ENCODE results near the gene SMIM11.
"Not testable (repeated sequence)": the region's sequence is repeated elsewhere in the genome, so short reads cannot be mapped to it uniquely, and the experiment has no call there.

The SMIM11 gene, protein sequence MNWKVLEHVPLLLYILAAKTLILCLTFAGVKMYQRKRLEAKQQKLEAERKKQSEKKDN

DNA sequence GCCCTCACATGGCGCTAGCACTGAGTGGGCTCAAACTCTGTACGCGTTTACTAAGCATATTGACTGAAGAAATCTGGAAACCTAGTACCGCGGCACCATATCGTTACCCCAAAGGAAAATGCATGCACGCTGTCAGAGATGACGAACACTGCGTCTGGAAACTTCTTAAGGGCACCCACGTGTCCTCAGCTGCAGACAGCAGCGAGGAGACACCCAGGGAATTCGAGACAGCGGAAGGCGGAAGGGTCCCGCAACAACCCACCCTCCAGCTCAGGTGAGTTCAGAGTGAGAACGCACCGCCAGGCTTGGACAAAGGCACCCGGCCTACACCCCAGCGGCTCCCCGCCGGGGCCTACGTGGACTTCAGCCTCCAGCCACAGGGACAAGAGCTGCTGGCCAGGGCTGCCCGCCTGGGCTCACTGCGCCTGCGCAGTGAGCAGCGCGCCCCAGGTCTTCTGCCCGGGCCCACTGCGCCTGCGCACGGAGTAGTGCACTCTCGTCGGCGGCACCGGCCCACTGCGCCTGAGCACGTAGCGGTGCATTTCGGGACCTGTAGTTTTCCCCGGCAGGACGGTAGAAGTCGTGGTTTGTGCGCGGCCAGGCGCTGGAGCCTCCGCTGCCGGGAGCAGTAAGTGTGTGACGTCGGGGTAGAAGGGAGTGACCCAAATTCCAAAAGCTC lies at the start of gene SMIM11:
Gene SMIM11, plus strand, starts transcription at position 568 of the 679 bp plus-strand sequence. CDS start 3,998 bp downstream, outside the sequence.
- DNase-seq = not testable (repeated sequence)

DNA sequence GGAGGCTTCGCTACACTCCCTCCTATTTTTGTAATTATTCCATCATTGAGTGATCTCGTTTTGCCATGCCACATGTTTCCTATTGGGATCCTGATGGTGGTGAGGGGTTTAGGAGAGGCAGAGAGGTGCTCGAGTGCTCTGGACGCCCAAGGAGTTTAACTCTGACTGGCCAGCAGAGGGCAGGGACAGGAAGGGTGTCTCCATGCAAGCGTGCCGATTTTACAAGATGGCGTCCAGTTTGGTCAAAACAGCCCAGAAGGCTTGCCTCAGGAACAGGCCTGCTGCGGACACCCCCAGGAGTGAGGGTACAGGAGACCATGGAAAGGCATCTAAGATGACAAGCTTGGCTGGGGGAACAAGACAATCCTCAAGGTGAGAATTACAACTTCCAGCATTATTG lies 45.3 kb upstream of the SMIM11 start:
- no peak for DNase-seq

DNA sequence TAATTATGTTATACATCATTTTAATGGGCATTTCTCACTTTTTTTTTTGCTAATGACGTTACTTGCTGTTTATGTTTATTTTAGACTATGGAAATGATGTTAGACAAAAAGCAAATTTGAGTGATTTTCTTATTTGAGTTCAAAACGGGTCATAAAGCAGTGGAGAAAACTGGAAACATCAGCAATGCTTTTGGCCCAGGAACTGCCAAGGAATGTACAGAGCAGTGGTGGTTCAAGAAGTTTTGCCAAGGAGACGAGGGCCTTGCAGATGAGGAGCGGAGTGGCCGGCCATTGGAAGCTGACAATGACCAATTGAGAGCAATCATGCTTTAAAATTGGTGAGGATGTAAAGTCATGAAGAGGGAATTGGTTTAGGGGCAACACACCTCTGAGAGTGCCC lies 43.6 kb upstream of the SMIM11 start:
- DNase-seq = no peak

DNA sequence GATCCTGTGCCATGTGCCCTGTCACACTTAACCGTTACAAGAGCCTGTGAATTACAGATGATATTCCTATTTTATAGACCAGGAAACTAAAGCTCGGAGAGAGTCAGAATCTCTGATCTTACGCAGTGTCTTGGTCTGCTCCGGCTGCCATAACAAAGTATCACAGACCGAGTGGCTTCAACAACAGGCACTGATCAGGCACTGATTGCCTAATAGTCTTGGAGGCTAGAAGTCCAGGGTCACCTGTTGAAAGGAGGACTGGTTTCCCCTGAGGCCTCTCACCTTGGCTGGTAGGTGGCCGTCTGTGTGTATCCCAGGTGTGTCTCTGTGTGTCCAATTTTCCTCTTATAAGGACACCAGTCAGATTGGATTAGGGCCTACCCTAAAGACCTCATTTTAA lies 43.0 kb upstream of the SMIM11 start:
- no peak for DNase-seq

DNA sequence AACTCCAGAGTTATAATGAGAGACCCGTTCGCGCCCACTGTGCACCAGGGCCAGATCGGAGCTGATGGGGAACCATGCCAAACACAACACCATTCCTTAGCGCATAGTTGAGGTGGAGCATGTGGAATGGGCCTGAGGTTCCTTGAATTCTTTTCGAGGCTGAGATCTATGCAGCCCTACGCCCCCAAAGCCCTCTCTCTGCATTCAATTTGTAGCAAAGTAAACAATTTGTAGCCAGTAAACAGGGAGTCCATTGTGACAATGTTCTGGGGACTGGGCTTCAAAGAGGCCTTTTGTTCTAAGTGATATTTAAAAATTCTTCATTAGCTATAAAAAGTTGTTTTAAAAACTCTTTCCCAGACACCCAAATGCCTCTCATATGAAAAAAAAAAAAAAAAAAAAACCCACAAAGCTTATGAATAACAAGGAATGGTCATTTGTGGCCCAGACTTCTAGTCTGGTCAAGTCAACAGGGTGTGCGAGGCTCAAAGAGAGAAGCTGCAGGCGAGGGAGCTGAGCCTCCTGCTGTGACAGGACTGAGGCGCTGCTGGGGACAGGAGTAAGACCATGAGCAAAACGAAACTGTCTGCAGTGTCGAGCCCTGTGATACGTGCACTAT lies 42.1 kb upstream of the SMIM11 start:
- no peak for DNase-seq

DNA sequence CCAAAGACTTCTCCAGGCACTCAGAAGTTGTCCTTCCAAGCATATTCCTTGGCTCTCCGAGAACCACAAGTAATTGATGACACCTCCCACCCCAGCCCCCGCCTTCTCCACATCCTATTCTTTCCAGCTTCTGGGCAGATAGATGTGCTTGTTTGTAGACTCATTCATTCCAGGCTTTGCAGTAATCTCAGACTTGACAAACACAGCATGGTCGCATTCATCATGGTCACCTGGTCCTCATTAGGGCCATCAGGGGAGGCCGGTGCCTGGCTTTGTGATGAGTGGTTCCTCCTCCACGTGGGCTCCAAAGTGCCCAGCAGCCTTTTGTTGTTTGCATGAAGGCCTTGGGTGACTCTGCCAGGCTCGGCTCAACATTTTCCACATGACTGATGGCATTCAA lies 40.0 kb upstream of the SMIM11 start:
- no peak for DNase-seq

DNA sequence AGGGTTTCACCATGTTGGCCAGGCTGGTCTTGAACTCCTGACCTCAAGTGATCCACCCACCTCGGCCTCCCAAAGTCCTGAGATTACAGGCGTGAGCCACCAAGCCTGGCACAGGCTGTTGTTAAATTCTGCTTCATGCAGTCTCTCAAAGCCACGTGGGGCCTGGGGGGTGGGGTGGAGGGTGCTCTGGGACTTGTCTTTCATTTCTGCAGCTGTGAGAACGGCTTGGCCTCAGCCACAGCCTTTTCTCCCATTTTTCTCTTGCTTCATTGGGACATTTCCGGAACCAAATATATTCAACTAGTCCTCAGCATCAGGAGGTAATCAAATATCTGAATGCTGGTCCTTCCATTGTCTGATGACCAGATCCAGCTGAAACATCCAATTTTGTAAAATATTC lies 39.1 kb upstream of the SMIM11 start:
- no peak for DNase-seq

DNA sequence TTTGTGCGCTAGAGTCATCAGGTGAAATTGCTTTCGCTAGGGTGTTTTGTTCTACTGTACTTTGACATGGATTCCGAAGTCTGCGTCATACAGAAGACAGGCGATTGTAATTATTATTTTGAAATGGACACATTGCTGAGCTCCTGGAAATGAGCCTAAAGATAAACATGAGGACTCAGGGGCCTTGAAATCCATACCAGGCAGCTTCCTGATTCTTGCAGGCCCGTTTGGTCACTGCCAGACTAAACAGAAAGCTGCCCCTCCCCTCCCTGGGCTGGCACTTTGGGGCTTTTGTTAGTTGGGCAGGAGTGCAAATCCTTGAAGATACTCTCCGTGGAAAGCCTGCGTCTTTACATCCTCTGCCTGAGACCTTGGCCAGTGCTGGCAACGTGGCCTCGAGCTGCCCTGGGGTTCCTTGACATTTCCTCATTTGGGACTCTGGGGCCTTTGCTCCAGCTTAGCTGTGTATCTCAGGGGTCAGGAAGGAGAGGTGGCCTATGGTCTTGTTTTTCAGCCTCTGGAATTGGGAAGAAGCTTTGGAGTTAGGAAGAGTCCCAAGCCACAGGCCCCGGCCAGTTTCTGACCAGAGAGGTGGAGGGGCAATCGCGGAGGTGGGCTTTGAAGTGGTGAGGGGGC lies 38.4 kb upstream of the SMIM11 start:
- DNase-seq = no peak

DNA sequence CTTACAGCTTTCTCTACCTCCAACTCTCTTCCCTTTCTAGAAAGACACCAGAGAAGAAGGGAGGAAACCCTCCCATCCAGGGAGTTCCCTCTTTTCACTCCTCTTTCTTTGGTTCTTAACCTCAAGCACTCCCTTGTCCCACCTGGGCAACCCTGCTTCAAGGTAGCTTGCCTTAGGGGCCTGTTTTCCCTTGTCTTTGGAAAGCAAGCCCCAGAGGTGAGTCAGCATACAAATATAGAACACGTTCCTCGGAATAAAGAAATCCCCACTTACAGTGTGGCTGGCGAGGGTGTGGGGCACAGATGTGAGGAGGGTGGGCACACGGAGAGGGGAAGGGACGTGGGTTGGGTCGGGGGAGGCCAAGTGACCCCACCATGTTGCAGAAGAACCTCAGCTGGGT lies 37.6 kb upstream of the SMIM11 start:
- DNase-seq = no peak

DNA sequence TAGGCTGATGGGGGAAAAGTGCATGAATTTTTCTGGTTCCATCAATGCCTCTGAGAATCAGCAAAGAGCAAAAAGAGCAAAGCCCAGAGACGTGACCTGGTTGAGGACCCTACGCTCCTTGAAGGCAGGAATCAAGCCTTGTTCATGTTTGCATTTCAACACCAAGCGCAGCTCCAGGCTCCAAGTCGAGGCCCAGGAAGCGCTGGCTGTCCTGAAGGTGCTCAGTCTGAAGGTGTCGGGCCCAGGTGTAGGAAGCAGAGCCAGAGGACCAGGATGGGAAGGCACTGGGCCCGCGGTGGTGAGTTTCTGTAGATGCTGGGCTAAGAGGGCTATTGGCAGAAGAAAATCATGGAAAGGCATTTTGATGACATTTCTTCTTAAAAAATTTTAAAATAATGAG lies 37.1 kb upstream of the SMIM11 start:
- no peak for DNase-seq

DNA sequence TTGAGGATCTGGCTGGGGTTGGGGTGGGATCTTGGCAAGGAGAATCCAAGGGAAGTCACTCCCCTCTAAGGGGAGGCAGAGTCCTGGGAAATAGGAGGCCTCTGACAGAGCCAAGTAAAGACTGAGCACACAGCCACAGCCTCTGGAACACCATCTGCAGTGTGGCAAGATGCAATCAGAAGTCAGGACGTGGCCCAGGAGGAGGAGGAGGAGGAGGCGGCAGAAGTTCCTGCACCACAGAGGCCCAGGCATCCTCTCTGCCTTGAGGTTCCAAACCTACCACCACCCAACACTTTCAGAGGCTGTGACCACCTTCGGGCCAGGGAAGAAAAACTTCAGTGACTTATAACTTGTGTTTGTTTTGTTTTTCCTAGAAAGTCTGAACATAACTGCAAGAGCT lies 35.2 kb upstream of the SMIM11 start:
- DNase-seq = no peak

DNA sequence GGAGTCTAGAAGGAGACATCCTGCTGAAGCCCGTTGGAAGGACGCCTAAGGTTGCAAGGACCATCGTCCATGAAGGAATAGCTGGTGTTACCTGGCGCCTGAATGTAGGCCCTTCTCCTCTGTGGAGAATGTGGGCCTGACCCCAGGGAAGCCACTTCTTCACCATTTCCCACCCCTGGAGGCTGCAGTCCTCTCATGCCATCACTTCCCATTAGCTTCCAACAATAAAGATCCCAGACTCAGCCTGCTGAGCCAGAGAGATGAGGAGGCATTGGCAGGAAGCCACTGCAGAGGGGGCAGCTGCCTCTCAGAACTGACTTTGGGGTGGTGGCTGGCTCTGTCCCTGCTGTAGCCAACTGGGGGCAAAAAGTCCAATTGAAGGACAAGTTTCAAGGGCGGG lies 32.8 kb upstream of the SMIM11 start:
- no peak for DNase-seq

DNA sequence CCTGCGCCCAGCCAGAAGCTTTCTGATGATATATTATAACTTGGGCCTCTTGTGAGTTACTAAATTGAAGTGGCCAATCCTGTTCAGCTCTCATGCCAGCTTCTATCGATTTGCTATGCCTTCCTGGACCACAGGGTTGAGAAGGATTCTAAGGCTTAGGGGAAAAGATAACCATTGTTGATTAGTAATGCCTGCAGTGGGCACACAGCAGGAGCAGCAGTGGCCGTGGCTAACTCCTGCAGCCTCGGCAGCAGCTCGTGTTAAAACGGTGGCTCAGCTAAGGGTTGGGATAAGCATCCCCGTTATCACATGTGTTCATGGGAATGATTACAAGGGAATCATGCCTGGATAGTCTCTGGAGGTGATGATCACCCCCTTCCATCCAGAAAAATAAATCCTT lies 32.0 kb upstream of the SMIM11 start:
- DNase-seq = no peak

DNA sequence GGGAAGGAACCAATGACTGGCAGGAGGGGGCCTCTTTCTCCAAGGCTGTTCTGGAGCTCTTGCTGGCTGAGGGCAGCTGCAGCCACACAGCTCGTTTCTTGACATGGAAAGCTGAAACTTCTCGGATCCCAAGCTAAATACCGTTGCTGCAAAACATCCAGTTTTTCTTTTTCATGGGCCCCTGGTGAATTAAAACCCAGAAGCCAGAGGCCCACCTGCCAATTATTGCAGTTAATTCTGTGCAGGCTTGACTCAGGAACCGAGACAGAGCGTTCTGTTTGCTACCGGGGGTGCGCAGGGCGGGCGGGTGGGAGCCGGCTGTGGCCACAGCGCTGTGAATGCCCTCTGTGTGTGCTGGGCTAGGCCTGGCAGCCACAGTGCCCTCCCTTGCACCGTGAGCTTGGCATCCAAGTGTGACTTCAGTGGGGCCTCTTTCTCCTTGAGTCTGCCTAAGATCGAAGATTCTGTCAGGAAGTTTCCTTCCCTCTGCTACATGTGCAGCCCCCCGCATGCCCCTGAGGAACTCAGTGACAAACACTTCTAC lies 31.4 kb upstream of the SMIM11 start:
- no peak for DNase-seq

DNA sequence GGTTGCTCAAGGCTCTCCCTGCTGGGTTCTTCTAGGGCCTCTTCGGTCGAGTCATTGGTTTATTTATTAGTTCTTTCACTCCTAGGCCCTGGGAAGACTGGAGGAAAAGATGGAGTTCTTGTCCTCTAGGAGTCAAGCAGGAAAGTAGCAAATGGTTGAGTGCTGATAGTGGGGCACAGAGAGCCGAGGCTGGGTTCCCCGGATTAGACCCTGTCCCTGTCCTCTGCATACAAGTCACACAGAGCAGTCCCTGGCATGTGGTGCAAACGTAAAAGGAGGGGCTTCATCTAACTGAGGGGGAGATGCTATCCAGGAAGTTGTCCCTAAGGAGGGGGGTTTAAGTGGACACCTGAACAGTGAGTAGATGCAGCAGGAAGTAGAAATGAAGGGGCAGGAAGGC lies 30.7 kb upstream of the SMIM11 start:
- DNase-seq = no peak

DNA sequence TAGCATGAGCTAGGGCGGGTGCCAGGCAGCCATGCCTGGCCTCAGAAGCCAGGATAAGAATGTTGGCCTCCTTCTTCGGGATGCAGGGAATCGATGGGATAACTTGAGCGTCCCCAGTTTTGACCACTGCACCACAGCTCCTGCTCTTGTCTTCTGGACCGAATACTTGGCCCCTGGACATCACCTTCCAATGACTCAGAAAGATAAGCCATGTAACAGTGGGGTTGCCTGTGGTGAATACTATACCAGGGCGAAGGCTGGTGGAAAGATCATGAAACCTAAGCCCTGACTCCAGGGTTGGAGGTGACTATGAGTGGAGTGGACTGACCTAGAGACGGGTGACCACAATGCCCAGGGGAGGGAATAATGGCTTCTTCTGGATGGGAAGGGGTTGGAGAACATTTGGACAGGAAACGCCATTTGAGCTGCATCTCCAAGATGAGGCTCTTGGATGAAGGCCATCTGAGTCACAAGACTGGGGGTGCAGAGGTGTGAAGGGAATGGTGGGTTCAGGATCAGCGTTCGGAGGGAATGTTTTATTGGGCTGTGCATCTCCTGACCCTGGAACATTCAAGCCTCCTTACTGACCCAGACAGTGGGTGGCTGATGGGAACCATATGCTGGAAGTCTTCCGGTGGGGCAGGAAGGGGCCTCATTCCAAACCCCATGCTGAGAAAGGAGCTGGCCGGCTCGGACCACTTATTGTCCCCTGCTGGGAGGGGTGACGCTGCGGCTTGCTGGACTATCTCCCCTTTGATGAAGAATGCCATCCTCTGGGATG lies 30.0 kb upstream of the SMIM11 start:
- no peak for DNase-seq

DNA sequence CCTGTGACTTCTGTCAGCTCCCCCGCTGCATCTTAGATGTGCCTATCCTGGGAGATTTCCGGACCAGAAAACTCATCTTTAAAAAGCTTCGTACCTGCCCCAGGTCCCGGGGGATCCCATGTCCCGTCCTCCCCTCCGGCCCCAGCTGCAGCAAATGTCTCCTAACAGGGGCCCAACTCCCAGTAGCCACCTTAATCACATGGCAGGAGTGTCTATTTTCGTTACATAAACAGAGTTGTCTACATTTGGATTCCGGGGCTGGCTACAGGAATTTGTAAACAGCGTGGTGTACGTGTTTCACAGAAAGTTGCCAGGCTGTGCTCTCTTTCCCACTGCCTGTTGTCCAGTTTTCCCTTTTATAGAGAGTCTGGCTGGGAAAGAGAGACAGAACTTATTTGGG lies 29.4 kb upstream of the SMIM11 start:
- no peak for DNase-seq

DNA sequence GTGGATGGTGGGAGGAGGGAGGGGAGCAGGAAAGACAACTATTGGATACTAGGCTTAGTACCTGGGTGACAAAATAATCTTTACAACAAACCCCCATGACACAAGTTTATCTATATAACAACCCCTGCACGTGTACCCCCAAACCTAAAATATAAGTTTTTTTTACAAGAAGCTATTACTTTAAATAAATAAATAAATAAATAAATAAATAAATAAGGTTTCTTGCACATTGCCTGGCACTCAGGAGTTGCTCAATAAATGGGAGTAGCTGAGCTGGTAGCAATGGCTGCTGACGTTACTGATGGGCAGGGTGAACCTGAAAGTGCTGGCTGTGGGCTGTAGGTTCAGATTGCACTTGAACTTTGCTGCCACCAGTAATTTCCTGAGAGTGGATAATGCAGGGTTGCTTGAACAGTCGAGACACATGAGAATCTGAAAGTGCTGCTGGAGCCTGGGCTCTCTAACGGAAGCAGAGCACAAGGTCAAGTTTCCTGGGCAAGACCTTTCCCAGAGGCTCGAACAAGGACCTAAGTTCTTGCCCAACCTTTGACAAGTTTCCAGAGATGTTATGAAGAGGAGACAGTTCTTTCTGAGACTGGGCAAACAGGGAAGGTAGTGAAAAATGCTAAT lies 26.3 kb upstream of the SMIM11 start:
- no peak for DNase-seq

DNA sequence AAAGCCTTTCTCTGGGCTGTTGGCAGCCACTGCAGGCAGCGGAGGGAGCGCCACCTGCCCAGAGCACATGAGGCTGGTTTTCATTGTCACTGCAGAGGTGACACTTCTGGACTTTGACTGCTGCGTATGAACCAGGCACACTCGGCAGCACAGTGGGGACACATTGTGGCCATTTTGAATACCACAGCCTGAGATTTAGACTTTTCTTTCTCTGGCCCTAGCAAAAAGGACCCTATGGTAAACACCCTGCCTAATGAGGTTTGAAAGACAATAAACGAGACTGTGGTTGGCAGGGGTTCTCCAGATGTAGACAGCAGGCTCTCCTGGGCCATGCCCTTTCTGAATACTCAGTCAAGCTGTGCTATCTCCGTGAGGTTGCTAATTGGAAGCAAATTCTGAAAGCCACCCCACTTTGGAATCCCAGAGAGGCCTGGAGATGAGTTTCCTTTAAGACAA lies 23.5 kb upstream of the SMIM11 start:
- DNase-seq = no peak

DNA sequence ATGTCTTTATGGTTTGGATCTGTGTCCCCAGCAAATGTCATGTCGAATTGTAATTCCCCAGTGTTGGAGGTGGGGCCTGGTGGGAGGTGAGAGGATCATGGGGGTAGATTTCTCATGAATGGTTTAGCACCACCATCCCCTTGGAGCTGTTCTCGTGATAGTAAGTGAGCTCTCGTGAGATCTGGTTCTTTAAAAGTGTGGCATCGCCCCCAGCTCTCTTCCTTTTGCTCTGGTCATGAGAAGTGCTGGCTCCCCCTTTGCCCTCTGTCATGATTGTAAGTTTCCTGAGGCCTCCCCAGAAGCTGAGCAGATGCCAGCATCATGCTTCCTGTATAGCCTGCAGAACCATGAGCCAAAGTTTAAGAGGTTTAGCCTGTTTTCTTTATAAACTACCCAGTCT lies 22.8 kb upstream of the SMIM11 start:
- no peak for DNase-seq

DNA sequence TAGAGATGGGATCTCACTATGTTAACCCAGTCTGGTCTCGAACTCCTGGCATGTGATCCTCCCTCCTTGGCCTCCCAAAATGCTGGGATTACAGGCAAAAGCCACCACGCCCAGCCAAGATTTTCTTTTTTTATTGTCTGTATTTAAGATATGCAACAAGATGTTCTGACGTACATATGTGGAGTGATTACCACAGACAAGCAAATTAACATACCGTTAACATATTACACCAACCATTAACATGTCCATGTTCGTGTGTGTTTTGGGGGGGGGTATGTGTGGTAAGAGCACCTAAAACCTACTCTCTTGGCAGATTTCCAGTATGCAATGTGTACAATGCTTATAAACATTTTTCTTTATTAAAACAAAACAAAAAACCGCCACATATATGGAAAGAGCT lies 22.1 kb upstream of the SMIM11 start:
- DNase-seq = no peak

DNA sequence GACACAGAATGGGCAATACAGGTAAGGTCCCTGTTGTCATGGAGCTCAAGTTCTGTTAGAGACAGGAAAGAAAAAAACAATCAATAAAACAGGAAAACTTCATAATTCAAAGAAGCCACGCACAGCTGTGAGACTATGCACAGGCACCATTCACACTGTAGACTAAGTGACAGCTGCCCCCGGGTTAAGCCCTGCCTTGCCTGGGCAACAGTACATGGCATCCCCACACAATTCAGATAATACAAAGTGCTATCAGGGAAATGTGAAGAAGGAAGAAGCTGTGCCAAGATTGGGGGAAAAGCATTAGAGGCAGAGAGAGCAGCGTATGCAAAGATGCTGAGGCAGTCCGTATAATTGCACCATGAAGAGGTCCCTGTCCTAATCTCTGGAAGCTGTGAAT lies 20.5 kb upstream of the SMIM11 start:
- no peak for DNase-seq

DNA sequence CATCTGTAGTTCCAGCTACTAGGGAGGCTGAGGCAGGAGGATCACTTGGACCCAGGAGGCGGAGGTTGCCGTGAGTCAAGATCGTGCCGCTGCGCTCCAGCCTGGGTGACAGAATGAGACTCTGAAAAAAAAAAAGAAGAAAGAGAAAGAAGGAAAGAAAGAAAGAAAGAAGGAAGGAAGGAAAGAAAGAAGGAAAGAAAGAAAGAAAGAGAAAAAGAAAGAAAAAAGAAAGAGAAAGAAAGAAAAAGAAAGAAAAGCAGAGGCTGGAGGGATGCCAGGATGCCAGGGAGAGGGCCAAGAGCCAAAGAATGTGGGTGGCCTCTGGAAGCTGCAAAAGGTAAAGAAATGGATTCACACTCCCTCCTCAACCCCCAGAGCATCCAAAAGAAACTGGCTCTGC lies 19.7 kb upstream of the SMIM11 start:
- no peak for DNase-seq
